Neural crest cell (in vitro differentiated cells): ENCODE results near the gene SLC38A9. TPM values are rescaled to one million over a fixed set of nuclear protein-coding genes. Genes with fewer than 3 reads are reported as not detected.

Experiments used
- DNase-seq: peaks from one replicate; pipeline ENCODE4 v3.0.0; 2021; ENCODE audit warnings: low read depth, mixed read lengths, low spot score
- H3K27ac Mint-ChIP-seq: one replicate; pipeline ENCODE4 v1.8.0; 2021; ENCODE audit warnings: mild to moderate bottlenecking, mixed read lengths; ENCODE audit not compliant: unreplicated experiment
- H3K27me3 Mint-ChIP-seq: 2 replicates; pipeline ENCODE4 v1.8.0; 2021; ENCODE audit warnings: low read depth, mild to moderate bottlenecking, mixed read lengths
- H3K36me3 Mint-ChIP-seq: 2 replicates; pipeline ENCODE4 v1.8.0; 2021; ENCODE audit warnings: low read depth, mild to moderate bottlenecking, mixed read lengths
- H3K4me1 Mint-ChIP-seq: 2 replicates; pipeline ENCODE4 v1.8.0; 2021; ENCODE audit warnings: mixed read lengths
- H3K4me3 Mint-ChIP-seq: one replicate; pipeline ENCODE4 v1.8.0; 2021; ENCODE audit warnings: mild to moderate bottlenecking, mixed read lengths
- H3K9me3 Mint-ChIP-seq: 2 replicates; pipeline ENCODE4 v1.8.0; 2021; ENCODE audit warnings: mixed read lengths
- total RNA-seq: library from RNA; stranded (reverse); gene quantifications from 2 replicates; pipeline ENCODE4 v1.2.1, GENCODE V29; 2021
- TF ChIP-seq, protein P1 (sequence below): fragments of 200-600 bp; sonication (generic); conservative IDR thresholded peaks from 2 replicates; pipeline ENCODE4 v1.5.0; 2021; ENCODE audit warnings: antibody characterized with exemption, mild to moderate bottlenecking

Gene SLC38A9
- total RNA-seq, 1 donor from 2014 or later: 25.3 TPM

DNA sequence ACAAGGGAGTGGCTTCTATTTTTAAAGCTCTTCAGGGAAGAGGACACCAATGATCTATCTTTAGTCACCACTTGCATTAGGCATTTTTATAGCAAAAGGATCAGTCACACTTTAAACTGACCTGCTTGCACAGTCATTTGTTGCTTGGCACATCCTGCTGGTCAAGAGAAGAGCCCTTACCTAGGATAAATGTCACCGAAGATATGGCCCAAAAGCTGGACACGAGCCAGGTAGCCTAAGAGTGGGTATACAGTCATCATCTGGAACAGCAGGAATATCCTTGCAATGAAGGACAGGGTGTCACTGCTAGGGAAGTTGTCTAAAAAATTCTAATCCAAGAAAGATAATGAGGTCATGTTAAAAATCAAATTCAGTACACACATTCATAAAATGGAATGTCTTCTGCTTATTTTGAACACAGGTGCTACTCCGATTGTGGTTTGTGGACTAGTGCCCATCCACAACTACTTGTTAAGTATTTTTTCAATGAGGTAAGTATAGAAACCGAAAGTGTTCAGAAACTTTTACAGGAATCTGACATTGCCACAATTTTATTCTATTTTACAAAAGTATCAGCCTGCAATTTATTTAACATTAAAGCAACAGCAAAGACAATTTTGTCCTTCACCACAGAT, 78.4 kb downstream of the SLC38A9 start:
- Mint-ChIP-seq H3K4me3 (no peak overlapping the region), H3K36me3 (peaks cover 6% of the 10 kb centered on the region), H3K9me3 (peaks cover 2% of the 10 kb centered on the region), H3K27me3 (no peaks in the 10 kb centered on the region), H3K27ac (no peak overlapping the region), H3K4me1 (peaks cover 19% of the 10 kb centered on the region)
- DNase-seq: no peak
- TF ChIP-seq, protein P1, sequence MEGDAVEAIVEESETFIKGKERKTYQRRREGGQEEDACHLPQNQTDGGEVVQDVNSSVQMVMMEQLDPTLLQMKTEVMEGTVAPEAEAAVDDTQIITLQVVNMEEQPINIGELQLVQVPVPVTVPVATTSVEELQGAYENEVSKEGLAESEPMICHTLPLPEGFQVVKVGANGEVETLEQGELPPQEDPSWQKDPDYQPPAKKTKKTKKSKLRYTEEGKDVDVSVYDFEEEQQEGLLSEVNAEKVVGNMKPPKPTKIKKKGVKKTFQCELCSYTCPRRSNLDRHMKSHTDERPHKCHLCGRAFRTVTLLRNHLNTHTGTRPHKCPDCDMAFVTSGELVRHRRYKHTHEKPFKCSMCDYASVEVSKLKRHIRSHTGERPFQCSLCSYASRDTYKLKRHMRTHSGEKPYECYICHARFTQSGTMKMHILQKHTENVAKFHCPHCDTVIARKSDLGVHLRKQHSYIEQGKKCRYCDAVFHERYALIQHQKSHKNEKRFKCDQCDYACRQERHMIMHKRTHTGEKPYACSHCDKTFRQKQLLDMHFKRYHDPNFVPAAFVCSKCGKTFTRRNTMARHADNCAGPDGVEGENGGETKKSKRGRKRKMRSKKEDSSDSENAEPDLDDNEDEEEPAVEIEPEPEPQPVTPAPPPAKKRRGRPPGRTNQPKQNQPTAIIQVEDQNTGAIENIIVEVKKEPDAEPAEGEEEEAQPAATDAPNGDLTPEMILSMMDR: no peak

DNA sequence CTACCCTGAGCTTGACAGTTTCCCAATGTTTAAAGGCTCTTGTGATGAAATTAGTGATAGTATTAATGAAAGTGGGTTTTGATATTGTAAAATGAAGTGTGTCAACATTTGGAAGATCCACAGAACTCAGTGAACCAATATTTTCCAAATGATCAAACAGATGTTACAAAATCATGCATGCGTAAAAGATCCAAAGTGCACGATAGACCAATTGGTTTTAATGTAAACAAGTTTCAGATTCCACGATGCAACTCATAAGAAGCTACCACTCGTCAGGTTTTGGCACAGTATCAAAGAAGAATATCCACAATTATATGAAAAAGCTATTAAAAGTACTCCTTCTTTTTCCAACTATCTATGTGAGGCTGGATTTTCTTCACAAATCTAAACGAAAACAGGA, 82.3 kb downstream of the SLC38A9 start:
- no peaks in the 10 kb centered on the region for H3K27me3 Mint-ChIP-seq
- peaks cover 32% of the 10 kb centered on the region for H3K4me1 Mint-ChIP-seq
- no peak for DNase-seq
- no peak overlapping the region for H3K4me3 Mint-ChIP-seq
- H3K9me3 Mint-ChIP-seq: peaks cover 2% of the 10 kb centered on the region
- peaks cover 6% of the 10 kb centered on the region for H3K36me3 Mint-ChIP-seq
- TF ChIP-seq, protein P1: no peak
- H3K27ac Mint-ChIP-seq: no peak overlapping the region

DNA sequence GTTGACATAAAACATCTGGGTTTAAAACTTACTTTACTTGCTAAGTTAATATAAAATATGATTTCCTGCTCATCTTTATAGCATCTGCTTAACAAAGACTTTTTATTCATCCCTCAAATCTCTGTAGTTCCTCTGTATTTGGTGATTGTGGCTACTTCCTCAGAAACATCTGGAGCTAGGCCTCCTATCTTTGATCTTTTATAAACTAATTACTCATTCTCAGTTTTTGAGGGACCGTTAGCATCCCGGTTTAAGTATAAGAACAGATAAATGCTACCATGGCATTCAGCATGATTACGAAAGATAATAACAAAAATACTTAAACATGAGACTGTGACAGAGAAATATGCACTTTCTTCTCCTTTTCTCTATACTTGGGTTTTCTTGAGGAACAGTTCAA, 85.3 kb downstream of the SLC38A9 start:
- TF ChIP-seq, protein P1: no peak
- peaks cover 38% of the 10 kb centered on the region for H3K4me1 Mint-ChIP-seq
- no peak overlapping the region for H3K27ac Mint-ChIP-seq
- H3K4me3 Mint-ChIP-seq: no peak overlapping the region
- peaks cover 4% of the 10 kb centered on the region for H3K36me3 Mint-ChIP-seq
- no peaks in the 10 kb centered on the region for H3K27me3 Mint-ChIP-seq
- peaks cover 2% of the 10 kb centered on the region for H3K9me3 Mint-ChIP-seq
- no peak for DNase-seq

DNA sequence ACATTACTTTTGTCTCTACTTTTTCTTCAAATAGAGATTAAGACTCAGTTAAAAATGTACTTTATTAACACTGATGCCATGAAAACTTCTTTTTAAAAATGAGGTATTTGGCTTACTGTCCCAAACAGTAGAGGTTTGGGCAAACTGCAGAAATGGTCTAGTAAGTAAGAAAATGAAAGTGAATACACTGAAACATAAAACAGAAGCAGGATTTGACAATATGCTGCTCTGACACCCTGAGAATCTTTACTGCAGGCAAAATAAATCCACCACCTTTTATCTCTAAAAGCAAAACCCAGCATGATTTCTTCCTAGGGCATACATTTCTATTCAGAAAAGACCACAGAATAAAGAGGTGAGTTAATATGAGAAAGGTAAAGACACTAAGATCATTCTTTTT, 86.2 kb downstream of the SLC38A9 start:
- Mint-ChIP-seq H3K4me3 (no peak overlapping the region), H3K36me3 (peaks cover 4% of the 10 kb centered on the region), H3K9me3 (peaks cover 2% of the 10 kb centered on the region), H3K27me3 (no peaks in the 10 kb centered on the region), H3K4me1 (peaks cover 46% of the 10 kb centered on the region), H3K27ac (no peak overlapping the region)
- TF ChIP-seq, protein P1: no peak
- DNase-seq: no peak

DNA sequence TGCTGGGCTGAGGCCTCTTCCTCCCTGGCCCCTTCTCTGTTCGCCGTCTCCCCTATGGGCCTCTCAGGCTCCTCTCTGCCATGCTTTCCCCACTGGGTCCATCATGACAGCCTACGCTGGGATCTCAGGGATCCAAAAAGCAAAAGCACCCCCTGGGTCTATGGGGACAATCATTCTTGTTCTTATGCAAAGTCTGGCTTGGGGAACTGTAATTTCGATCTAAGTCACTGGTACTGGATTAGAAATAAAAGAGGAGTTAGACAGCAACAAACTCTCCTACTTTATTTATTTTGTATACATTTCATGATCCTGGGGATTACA, 86.6 kb downstream of the SLC38A9 start:
- H3K27me3 Mint-ChIP-seq: no peaks in the 10 kb centered on the region
- H3K4me3 Mint-ChIP-seq: no peak overlapping the region

More for the DNA sequence above, 86.6 kb downstream of the SLC38A9 start:
- peak overlapping the region; percentile 83 for H3K27ac Mint-ChIP-seq
- H3K4me1 Mint-ChIP-seq: peaks cover 49% of the 10 kb centered on the region
- peaks cover 4% of the 10 kb centered on the region for H3K36me3 Mint-ChIP-seq
- H3K9me3 Mint-ChIP-seq: peaks cover 2% of the 10 kb centered on the region
- TF ChIP-seq, protein P1: no peak
- DNase-seq: no peak
